ENCODE results near the gene MID1.

The MID1 gene

DNA sequence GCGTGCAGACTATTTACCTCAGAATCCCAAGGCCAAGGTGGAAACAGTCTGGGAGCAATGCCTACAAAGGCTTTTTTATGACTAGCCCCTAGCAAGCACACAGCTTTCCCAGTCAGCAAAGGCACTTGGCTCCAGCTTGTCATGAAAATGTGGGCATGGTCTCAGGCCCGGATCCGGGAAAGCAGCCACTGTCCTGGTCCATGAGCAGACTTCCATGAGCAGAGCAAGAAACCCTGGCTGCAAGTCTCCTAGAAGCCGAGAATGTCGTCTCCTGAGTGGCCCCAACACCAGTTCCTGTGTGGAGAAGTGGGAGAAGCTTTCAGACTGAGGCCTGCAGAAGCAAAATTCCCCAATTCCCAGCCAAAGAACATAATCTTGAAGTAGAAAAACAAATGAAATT is 190.5 kb downstream of the MID1 start:
- DNase-seq (ENCODE audit: low spot score), result no peak

DNA sequence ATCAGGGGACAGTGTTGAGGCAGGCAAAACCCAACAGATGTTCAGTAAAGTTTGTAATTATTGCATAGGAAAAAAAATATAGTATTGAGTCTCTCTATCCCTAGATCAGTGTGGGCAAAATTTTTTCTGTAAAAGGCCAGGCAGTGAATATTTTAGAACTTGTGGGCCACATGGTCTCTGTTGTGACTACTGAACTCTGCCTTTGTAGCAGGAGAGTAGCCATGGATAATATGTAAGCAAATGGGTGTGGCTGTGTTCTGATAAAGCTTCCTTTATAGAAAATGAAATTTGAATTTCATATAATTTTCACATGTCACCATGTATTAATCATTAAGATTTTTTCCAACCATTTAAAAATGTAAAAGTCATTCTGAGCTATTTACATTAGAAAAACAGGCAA is 193.1 kb downstream of the MID1 start:
- DNase-seq (ENCODE audit: low spot score), result no peak

GRCh38 chrX:10423716-10424115 is 196.7 kb downstream of the MID1 start:
- no peak for DNase-seq (ENCODE audit: low spot score)

DNA sequence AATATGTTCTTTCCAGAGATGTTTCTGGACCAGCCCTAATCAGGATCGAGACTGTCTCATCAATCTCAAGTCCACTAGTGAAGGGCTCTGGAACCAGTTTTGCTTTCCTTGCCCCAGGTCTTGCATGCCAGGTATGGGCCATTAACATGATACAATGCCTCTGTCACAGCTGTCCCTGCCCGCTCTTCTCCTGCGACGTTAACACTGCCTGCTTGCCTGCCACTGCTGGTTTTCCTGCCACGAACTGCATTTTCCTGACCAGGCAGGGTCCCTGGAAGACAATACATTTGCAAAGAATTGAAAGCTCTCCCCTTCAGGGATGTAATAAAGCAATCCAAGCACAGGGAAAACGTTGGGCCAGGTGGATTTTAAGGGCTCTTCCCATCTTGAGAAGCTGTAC is 200.3 kb downstream of the MID1 start:
- DNase-seq (ENCODE audit: low spot score), result no peak

DNA sequence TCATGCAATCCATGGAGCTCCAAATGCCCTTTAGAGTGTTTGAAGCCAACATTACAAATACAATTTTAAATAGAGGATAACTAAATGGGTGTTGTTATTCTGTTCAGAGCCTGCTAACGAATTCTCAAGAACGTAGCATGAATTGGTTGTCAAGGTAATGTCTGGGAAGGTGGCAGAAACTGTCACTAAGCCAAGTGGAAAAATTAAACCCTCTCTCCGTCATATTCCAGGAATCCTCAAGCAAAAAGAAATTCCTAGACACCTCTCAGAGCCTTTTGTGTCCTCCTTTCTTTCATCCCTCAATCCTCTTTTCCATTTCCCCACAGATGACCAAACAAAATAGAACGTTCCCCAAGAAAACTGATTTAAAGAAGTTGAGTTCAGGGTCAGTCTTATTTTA is 204.0 kb downstream of the MID1 start:
- no peak for DNase-seq (ENCODE audit: low spot score)

DNA sequence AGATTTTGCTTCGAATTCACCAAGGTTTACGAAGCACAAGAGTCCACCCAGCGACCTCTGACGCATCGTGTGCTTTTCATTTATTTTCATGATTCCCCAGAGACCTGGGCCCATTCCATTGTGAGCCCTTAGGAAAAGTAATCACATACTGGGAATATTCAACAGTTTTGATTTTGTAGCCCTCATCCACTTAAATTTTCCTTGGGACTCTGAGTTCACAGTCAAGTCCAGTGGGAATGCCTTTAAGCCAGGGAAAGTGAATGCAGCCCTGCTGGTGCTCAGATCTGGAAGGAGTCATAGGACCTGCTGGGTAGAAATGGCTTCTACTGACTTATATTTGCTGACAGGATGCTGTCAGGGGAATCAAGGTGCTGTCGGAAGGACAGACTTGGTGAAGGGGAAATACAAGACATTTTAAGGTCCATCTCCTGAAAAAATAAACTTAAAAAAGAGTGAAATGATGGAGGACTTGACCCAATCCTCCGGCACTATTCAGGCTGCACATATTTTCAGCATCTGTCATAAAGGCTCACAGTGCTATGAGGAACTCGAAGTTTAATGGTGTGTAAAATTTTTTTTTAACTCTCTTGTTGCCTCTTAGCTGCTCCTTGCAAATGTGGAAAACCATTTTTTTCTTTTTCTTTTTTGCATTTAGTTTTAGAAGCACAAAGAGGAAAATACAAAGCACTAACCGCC is 204.9 kb downstream of the MID1 start:
- DNase-seq (ENCODE audit: low spot score), result no peak

DNA sequence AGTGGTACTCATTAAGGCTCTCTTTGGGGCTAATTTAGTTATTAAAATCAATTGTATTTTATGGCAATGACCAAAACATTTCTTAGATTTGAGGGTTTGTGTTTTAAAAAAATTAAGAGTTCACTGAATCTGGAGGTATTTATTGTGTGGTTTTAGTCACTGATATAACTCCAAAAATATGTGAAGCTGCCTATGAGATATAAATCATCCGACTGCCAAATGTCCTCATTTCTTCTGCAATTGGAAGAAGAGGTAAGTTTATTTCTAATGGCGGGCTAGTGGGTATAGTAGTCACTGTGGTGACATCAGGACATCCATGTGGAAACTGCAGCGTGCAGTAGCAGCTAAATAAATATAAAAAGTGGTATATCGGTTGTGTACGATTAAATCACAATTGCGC is 205.5 kb downstream of the MID1 start:
- no peak for DNase-seq (ENCODE audit: low spot score)

DNA sequence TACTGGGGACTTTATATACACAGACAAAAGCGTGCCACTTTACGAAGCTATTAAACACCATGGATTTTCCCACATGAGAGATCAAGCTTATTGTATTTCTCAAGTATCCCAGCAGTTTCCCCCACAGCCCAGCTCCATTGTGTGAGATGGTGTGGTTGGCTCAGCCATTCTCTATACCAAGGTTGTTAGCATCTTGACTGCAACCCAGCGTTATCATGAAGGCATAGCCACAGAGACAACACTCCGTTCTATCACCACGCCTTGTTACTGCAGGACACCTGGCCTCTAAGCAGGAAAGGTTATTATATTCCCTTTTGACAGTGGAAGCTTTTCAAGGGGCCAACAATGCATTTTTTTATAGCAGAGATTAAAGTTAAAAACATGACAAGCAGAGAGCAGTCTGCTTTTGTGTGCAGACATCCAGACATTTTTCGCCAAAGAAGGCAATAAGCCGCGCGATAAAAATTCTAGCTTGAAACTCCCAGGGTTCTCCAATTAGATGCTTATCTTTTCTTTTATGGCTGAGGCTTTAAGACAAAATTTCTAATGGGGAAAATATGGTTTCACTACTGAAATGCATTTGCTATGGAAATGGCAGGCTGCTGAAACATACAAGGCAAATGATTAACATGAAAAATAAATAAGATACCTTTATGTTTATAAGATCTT is 206.1 kb downstream of the MID1 start:
- DNase-seq (ENCODE audit: low spot score), result no peak

DNA sequence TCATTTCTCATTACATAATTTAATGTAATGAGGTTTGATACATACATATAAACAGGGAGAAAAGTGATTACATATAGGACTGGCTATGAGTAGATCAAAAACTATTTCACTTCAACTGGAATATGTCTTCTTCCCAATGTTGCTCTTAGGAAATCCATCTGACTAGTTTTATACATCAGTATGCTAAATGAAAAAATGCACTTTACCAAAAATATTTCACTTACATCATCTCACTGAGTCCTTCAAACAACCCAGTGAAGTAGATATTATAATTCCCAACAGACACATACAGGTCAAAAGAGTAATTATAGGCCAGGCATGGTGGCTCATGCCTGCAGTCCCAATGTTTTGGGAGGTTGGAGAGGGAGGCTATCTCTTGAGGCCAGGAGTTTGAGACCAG is 215.9 kb downstream of the MID1 start:
- DNase-seq (ENCODE audit: low spot score), result no peak

- DNase-seq (ENCODE audit: low spot score), result no peak
These were observed 219.1 kb downstream of the MID1 start for GRCh38 chrX:10401239-10401638.

DNA sequence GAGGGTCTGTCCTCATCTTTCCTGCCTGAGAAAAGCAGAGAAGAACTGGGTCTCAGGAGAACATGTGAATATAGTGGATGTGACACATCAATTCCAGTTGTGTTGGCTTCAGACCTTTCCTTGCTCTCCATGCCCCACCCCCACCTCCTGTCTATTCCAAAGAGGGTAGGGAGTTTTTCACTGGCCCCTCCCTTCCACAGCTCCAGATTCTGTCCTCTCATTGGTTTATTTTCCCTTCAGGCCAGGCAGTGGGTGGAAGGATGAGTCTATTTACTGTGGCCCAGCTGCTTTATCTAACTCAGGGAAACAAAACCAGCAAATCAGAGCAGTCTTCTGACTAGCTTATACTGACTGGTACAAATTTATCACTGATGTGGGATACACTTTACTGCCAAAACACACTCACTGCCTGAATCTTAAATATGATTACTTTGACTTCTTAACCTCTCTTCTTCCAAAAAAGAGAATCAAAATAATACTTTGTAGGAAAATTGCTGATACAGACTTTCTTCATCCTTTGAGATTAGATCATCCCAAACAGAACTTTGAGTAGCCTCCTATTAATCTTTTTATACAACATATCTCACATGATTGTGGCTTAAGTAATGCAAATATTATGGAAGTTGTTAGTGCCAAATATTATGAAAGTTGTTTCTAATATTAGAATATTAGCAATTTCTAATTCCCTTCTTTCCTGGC is 221.2 kb downstream of the MID1 start:
- DNase-seq (ENCODE audit: low spot score), result no peak

DNA sequence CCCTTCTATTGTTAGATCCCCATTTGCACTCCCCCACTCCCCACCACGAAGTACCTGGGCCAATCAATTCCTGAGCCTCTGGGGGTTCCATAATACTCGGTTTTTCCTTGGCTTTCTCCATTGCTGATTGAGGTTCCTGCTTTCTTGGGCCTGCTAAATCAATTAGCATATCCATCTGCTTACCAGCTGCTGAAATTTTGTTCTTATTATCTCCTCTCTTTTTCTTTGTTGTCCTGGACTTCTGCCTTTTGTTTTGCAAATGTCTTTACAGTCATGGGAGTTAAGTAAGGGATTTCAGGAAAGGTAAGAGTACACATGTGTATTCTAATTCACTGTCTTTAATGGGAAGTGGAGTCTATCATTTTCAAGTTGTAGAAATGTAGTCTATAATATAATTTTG is 222.2 kb downstream of the MID1 start:
- no peak for DNase-seq (ENCODE audit: low spot score)

DNA sequence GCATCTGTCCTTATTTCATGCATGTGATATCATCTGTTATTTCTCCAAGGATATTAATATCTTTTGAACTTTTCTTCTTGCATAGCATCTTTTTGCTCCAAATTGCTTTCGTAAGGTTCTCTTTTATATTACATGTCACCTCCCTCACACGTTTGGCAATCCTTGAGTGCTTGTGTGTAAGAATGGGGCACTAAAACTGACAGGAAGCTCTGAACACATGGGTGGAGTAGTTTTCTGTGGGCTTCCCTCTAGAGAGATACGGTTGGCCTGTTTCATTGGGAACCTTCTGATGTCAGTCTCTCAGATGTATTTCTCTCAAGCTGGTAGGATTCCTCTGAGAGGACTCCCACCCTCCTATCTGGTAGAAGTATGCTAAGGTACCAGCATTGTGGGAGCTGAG is 223.0 kb downstream of the MID1 start:
- no peak for DNase-seq (ENCODE audit: low spot score)

DNA sequence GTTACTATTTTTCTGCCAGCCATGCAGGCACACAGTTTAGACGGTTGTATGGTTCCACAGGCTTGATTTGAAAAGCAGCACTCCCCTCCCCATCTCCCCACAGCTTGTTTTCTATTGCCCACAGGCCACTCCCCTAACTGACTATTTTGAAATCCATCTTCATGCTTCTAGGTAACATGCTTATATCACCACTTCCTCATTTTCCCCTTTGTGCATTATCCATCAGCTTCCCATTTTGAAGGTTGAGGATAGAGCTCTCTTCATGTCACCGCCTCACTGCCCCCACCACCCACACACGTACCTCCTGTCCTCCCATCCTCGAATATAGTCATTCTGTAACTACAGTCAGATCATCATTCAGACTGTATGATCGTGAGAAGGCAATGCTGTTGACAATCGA is 224.7 kb downstream of the MID1 start:
- no peak for DNase-seq (ENCODE audit: low spot score)
